GM12878 (cell line): ENCODE results near the gene ZNF75A. TPM values are rescaled to one million over a fixed set of nuclear protein-coding genes. Genes with fewer than 3 reads are reported as not detected.

ENCODE experiments used
- ATAC-seq: fragments of 200-7000 bp; cut with Tn5 transposase; 3 replicates; pipeline ENCODE4 v1.9.1; 2020; ENCODE audit warnings: mild to moderate bottlenecking, moderate library complexity
- BruUV-seq: library from RNA; stranded (reverse); fragments of 400-500 nt; replicated peaks from 2 replicates; lab custom pipeline; 2021; lab: Mats Ljungman, UMichigan
- CTCF ChIA-PET: fragments of 300-600 bp; sonication (Branson Sonifier 250); formaldehyde crosslinking; extraction: SDS; loops from one replicate; lab custom pipeline; 2021; ENCODE audit warnings: inconsistent platforms; lab: Yijun Ruan, JAX
- POLR2A ChIA-PET: fragments of 350-600 bp; formaldehyde crosslinking; extraction: SDS; loops from one replicate; lab custom pipeline; 2021; ENCODE audit warnings: inconsistent platforms; lab: Charles Lee
- RAD21 ChIA-PET: fragments of 300-600 bp; sonication (Branson Sonifier 250); formaldehyde crosslinking; loops from one replicate; lab custom pipeline; 2023; ENCODE audit warnings: antibody characterized with exemption; ENCODE audit not compliant: unreplicated experiment; lab: Charles Lee
- SMC1A ChIA-PET: fragments of 300-600 bp; sonication (Branson Sonifier 250); formaldehyde crosslinking; loops from one replicate; lab custom pipeline; 2023; ENCODE audit not compliant: unreplicated experiment, uncharacterized antibody; lab: Charles Lee
- DNase-seq: peaks from one replicate; pipeline ENCODE4 v3.0.0-alpha.2; 2011; ENCODE audit warnings: low read depth, low spot score
- FAIRE-seq: peaks from 3 replicates; lab custom pipeline; 2011; peaks lifted over from hg19 to GRCh38; lab: Jason Lieb, UNC
- H2AFZ ChIP-seq: 2 replicates; pipeline ENCODE4 v1.6.0; 2011; ENCODE audit warnings: low read depth, low read length, control low read depth; ENCODE audit not compliant: control insufficient read depth
- H3K27ac ChIP-seq: 2 replicates; pipeline ENCODE4 v1.5.1; 2011; ENCODE audit warnings: control low read depth; ENCODE audit not compliant: control insufficient read depth, insufficient read depth
- H3K27me3 ChIP-seq, 2 experiments: replicated peaks in 1 of 2; 2 replicates each; pipeline versions ENCODE4 v1.6.0 to v1.6.1; 2011; ENCODE audit warnings: low read length in 1 of 2; ENCODE audit not compliant: control insufficient read depth in 2 of 2, insufficient read depth in 2 of 2
- H3K36me3 ChIP-seq, 2 experiments: 2 replicates each; pipeline ENCODE4 v1.5.1; 2011; ENCODE audit warnings: low read length in 1 of 2; ENCODE audit not compliant: control insufficient read depth in 2 of 2, insufficient read depth in 2 of 2
- H3K4me1 ChIP-seq: 2 replicates; pipeline ENCODE4 v1.6.1; 2011; ENCODE audit warnings: mild to moderate bottlenecking, low read length, moderate library complexity, mixed read lengths; ENCODE audit not compliant: control insufficient read depth, insufficient read depth
- H3K4me2 ChIP-seq: 2 replicates; pipeline ENCODE4 v1.6.0; 2011; ENCODE audit warnings: control low read depth; ENCODE audit not compliant: control insufficient read depth, insufficient read depth
- H3K4me3 ChIP-seq: fragments of 200-600 bp; sonication (generic); 2 replicates; pipeline ENCODE4 v1.5.1; 2016
- H3K79me2 ChIP-seq: 2 replicates; pipeline ENCODE4 v1.6.0; 2011; ENCODE audit warnings: low read length; ENCODE audit not compliant: control insufficient read depth, insufficient read depth
- H3K9ac ChIP-seq: 2 replicates; pipeline ENCODE4 v1.8.0; 2011; ENCODE audit warnings: low read length, control low read depth, mixed read lengths; ENCODE audit not compliant: control insufficient read depth, insufficient read depth
- H3K9me3 ChIP-seq: replicated peaks from 3 replicates; pipeline ENCODE4 v1.5.1; 2011; ENCODE audit warnings: mild to moderate bottlenecking, low read length; ENCODE audit not compliant: control insufficient read depth, insufficient read depth
- H4K20me1 ChIP-seq: 2 replicates; pipeline ENCODE4 v1.6.0; 2011; ENCODE audit not compliant: control insufficient read depth, insufficient read depth
- ASH2L ChIP-seq: fragments of 300-600, 200-600 bp; sonication (generic); IDR thresholded peaks from 2 replicates; pipeline ENCODE4 v1.6.1; 2017; ENCODE audit warnings: low read depth, mild to moderate bottlenecking, borderline replicate concordance
- BCL11A ChIP-seq: IDR thresholded peaks from 2 replicates; pipeline ENCODE4 v1.6.1; 2011; ENCODE audit warnings: low read depth, low read length
- CHD1 ChIP-seq: IDR thresholded peaks from 2 replicates; pipeline ENCODE4 v1.6.1; 2012; ENCODE audit warnings: low read depth, low read length, improper control_type of control experiment
- DPF2 ChIP-seq: fragments of 450-650 bp; IDR thresholded peaks from 2 replicates; pipeline ENCODE4 v1.6.1; 2017; ENCODE audit warnings: mild to moderate bottlenecking
- EED ChIP-seq: sonication (generic); IDR thresholded peaks from 2 replicates; pipeline ENCODE4 v1.6.1; 2016; ENCODE audit warnings: antibody characterized with exemption, low read depth
- EP300 ChIP-seq, 2 experiments: fragments of 150-350 bp in 1 of 2; IDR thresholded peaks; 2 replicates each; pipeline ENCODE4 v1.6.1; 2011 to 2012; ENCODE audit warnings: low read depth in 2 of 2, low read length in 2 of 2, borderline replicate concordance in 1 of 2, improper control_type of control experiment in 1 of 2, inconsistent platforms in 1 of 2; ENCODE audit not compliant: control insufficient read depth in 1 of 2
- JUND ChIP-seq: IDR thresholded peaks from 2 replicates; pipeline ENCODE4 v1.6.1; 2012; ENCODE audit warnings: low read depth, mild to moderate bottlenecking, low read length, improper control_type of control experiment, moderate library complexity
- KLF5 ChIP-seq: fragments of 450-650 bp; IDR thresholded peaks from 2 replicates; pipeline ENCODE4 v1.6.1; 2014; ENCODE audit warnings: mild to moderate bottlenecking; ENCODE audit not compliant: partially characterized antibody
- REST ChIP-seq: IDR thresholded peaks from 2 replicates; pipeline ENCODE4 v1.6.1; 2012; ENCODE audit warnings: mild to moderate bottlenecking, low read depth, low read length
- SIX5 ChIP-seq: IDR thresholded peaks from 2 replicates; pipeline ENCODE4 v1.6.1; 2011; ENCODE audit warnings: mild to moderate bottlenecking, low read depth, low read length, moderate library complexity; ENCODE audit not compliant: severe bottlenecking
- SMARCA5 ChIP-seq: fragments of 450-650 bp; IDR thresholded peaks from 2 replicates; pipeline ENCODE4 v1.6.1; 2017; ENCODE audit warnings: mild to moderate bottlenecking
- SP1 ChIP-seq: IDR thresholded peaks from one replicate; pipeline ENCODE4 v1.6.1; 2011; ENCODE audit warnings: low read depth, low read length
- STAT1 ChIP-seq: fragments of 450-650 bp; conservative IDR thresholded peaks from 2 replicates; pipeline ENCODE4 v1.6.1; 2014; ENCODE audit warnings: antibody characterized with exemption, mild to moderate bottlenecking
- SUPT20H ChIP-seq: IDR thresholded peaks from 2 replicates; pipeline ENCODE4 v1.6.1; 2011; ENCODE audit warnings: low read depth, mild to moderate bottlenecking, low read length, moderate library complexity, borderline replicate concordance; ENCODE audit not compliant: control insufficient read depth
- ZBED1 ChIP-seq: IDR thresholded peaks from 2 replicates; pipeline ENCODE4 v1.6.1; 2016; ENCODE audit warnings: borderline replicate concordance
- in situ Hi-C: fragments of 300-500 bp; cut with MboI; formaldehyde crosslinking; loops from 9 replicates; pipeline ENCODE4 v1.14.3; 2018; ENCODE audit warnings: mixed read lengths
- intact Hi-C: fragments of 100-400 bp; cut with micrococcal nuclease; formaldehyde crosslinking; loops from one replicate; pipeline ENCODE4 v1.14.2; 2022; ENCODE audit not compliant: unreplicated experiment
- polyA plus RNA-seq, 11 experiments: library from polyadenylated mRNA; depleted of rRNA in 4 of 11; unstranded in 6 of 11; stranded (reverse) in 5 of 11; fragments of >200 nt; fragmentation: Nextera tagmentation in 4 of 11; fragmentation: Illumina TruSeq in 1 of 11; extraction: Ambion mirVana in 4 of 11; extraction: Trizol in 1 of 11; gene quantifications; 1 replicate in 1 of 11; 2 replicates in 10 of 11; pipeline versions ENCODE4 v1.2.1 to v1.2.3, GENCODE V29; 2011 to 2016; ENCODE audit warnings: inconsistent platforms in 2 of 11, missing spikeins in 2 of 11, low read depth in 1 of 11
- total RNA-seq, 4 experiments: library from RNA; depleted of rRNA in 3 of 4; stranded (reverse); fragments of >200 nt in 3 of 4; fragmentation: Illumina TruSeq in 1 of 4; extraction: Trizol in 1 of 4; gene quantifications; 2 replicates each; pipeline versions ENCODE4 v1.2.1 to v1.2.3, GENCODE V29; 2013 to 2021
- TF ChIP-seq, protein P1 (sequence below): fragments of 450-650 bp; IDR thresholded peaks from 2 replicates; pipeline ENCODE4 v1.6.1; 2018; ENCODE audit warnings: mild to moderate bottlenecking, low read depth, moderate library complexity; ENCODE audit not compliant: partially characterized antibody
- TF ChIP-seq, protein P2 (sequence below): fragments of 450-650 bp; IDR thresholded peaks from 2 replicates; pipeline ENCODE4 v1.6.1; 2016; ENCODE audit warnings: mild to moderate bottlenecking
- TF ChIP-seq, protein P3 (sequence below): fragments of 450-650 bp; IDR thresholded peaks from 2 replicates; pipeline ENCODE4 v1.6.1; 2014; ENCODE audit warnings: mild to moderate bottlenecking

The ZNF75A gene
- total and polyA plus RNA-seq, 10 of the 15 experiments (the other 5 are each of a cell fraction or from before 2014, with no cell fraction given): 7.4 to 21.2 (median 16.1) TPM

DNA sequence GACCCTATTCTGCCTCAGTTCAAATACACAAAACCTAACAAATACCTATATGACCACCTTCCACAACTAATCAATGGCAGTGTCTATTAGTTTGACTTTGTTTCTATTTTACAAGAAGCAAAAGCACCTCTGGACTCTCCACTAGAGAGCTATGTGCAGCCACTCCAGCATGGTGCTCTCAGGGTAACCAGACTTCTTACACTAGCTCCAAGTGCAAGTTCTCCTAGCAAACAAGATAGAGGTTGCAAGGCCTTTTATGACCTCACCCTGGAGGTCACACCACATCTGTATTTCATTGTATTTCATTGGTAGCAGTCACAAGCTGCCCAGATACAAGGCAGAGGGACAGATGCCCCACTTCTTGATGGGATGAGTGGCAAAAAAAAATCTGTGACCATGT lies 30.4 kb upstream of the ZNF75A start:
- Histone ChIP-seq H3K9me3 (no peaks in the 10 kb centered on the region), H3K79me2 (no peaks in the 10 kb centered on the region), H3K9ac (no peak overlapping the region), H3K4me1 (no peaks in the 10 kb centered on the region), H3K4me3 (no peak overlapping the region), H2AFZ (no peak overlapping the region), H3K27me3 (no peaks in the 10 kb centered on the region), H3K36me3 (no peaks in the 10 kb centered on the region), H3K27ac (no peak overlapping the region), H4K20me1 (no peaks in the 10 kb centered on the region), H3K4me2 (no peak overlapping the region)
- in situ Hi-C loops (no loop called here), intact Hi-C loops (no loop called here)
- FAIRE-seq (no peak), DNase-seq (no peak), ATAC-seq (no peak)
- ChIA-PET RAD21 (no interaction called here), POLR2A (interaction anchor here (0.6 kb wide), 1 partner anchor 37 kb away, joined by 3 read pairs; no protein-coding TSS in a partner anchor), SMC1A (interaction anchor here (0.7 kb wide), 1 partner anchor 796 kb away, joined by 3 read pairs; no protein-coding TSS in a partner anchor), CTCF (no interaction called here)
- BruUV-seq: no TSS peak
- TF ChIP-seq, protein P1, sequence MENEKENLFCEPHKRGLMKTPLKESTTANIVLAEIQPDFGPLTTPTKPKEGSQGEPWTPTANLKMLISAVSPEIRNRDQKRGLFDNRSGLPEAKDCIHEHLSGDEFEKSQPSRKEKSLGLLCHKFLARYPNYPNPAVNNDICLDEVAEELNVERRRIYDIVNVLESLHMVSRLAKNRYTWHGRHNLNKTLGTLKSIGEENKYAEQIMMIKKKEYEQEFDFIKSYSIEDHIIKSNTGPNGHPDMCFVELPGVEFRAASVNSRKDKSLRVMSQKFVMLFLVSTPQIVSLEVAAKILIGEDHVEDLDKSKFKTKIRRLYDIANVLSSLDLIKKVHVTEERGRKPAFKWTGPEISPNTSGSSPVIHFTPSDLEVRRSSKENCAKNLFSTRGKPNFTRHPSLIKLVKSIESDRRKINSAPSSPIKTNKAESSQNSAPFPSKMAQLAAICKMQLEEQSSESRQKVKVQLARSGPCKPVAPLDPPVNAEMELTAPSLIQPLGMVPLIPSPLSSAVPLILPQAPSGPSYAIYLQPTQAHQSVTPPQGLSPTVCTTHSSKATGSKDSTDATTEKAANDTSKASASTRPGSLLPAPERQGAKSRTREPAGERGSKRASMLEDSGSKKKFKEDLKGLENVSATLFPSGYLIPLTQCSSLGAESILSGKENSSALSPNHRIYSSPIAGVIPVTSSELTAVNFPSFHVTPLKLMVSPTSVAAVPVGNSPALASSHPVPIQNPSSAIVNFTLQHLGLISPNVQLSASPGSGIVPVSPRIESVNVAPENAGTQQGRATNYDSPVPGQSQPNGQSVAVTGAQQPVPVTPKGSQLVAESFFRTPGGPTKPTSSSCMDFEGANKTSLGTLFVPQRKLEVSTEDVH: no peak
- TF ChIP-seq, protein P2, sequence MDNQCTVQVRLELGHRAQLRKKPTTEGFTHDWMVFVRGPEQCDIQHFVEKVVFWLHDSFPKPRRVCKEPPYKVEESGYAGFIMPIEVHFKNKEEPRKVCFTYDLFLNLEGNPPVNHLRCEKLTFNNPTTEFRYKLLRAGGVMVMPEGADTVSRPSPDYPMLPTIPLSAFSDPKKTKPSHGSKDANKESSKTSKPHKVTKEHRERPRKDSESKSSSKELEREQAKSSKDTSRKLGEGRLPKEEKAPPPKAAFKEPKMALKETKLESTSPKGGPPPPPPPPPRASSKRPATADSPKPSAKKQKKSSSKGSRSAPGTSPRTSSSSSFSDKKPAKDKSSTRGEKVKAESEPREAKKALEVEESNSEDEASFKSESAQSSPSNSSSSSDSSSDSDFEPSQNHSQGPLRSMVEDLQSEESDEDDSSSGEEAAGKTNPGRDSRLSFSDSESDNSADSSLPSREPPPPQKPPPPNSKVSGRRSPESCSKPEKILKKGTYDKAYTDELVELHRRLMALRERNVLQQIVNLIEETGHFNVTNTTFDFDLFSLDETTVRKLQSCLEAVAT: no peak
- TF ChIP-seq BCL11A: no peak
- no peak for TF ChIP-seq SMARCA5
- TF ChIP-seq EED: no peak
- no peak for TF ChIP-seq ASH2L
- TF ChIP-seq CHD1: no peak
- TF ChIP-seq, protein P3, sequence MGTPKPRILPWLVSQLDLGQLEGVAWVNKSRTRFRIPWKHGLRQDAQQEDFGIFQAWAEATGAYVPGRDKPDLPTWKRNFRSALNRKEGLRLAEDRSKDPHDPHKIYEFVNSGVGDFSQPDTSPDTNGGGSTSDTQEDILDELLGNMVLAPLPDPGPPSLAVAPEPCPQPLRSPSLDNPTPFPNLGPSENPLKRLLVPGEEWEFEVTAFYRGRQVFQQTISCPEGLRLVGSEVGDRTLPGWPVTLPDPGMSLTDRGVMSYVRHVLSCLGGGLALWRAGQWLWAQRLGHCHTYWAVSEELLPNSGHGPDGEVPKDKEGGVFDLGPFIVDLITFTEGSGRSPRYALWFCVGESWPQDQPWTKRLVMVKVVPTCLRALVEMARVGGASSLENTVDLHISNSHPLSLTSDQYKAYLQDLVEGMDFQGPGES: no peak
- TF ChIP-seq SP1: no peak
- no peak for TF ChIP-seq SUPT20H
- TF ChIP-seq JUND: no peak
- no peak for TF ChIP-seq EP300 (IDR thresholded peaks at IDR 0.05; ENCODE audit: borderline replicate concordance in 1 of 2, control insufficient read depth in 1 of 2, low read depth in 2 of 2, low read length in 2 of 2)
- TF ChIP-seq ZBED1: no peak
- TF ChIP-seq KLF5: no peak
- no peak for TF ChIP-seq STAT1
- TF ChIP-seq DPF2: no peak
- TF ChIP-seq SIX5: no peak
- TF ChIP-seq REST: no peak
